GM18909 (cell line): ENCODE results near the gene RREB1.

Experiments
- ATAC-seq: cut with Tn5 transposase; IDR thresholded peaks from one replicate; pipeline ENCODE4 v1.9.1; 2021; ENCODE audit warnings: mild to moderate bottlenecking; ENCODE audit not compliant: unreplicated experiment, poor library complexity

RREB1 gene

DNA sequence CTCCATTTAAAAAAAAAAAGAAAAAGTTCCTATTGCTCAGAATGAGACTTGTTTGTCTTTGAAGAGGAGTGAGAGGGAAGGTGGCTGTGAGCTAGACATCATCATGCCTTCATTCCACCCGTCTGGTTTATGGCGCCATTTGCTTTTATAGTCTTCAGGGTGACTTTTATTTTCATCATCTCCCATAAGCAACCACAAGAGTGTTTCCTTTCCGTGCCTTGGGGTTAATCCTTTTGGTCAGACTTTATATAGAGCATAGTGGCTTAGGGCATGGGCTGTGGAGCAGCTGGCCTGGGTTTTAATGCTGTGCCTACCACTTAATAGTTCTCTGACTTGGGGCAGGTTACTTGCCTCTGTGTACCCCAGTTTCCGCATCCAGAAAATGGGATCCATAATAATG, 77.8 kb downstream of the RREB1 start:
- ATAC-seq: no peak

DNA sequence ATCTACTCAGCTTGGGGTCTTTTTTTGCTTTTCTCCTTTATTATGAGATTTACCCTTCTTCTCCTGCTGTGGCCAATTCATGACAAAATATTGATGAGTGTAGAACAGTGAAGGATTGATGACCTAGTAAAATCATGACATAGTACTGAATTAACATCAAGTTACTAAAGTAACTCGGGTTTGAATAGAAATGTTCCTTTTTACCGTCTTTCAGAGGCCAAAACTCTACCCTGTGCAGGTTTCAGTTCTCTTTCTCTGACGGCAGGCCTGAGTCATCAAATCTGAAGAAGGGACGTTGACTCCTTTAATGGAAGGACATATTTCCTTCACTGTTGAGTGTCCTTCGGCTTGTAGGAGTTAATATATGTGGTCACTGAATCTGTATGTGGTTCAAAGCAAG, 80.7 kb downstream of the RREB1 start:
- ATAC-seq: peak; percentile 97

DNA sequence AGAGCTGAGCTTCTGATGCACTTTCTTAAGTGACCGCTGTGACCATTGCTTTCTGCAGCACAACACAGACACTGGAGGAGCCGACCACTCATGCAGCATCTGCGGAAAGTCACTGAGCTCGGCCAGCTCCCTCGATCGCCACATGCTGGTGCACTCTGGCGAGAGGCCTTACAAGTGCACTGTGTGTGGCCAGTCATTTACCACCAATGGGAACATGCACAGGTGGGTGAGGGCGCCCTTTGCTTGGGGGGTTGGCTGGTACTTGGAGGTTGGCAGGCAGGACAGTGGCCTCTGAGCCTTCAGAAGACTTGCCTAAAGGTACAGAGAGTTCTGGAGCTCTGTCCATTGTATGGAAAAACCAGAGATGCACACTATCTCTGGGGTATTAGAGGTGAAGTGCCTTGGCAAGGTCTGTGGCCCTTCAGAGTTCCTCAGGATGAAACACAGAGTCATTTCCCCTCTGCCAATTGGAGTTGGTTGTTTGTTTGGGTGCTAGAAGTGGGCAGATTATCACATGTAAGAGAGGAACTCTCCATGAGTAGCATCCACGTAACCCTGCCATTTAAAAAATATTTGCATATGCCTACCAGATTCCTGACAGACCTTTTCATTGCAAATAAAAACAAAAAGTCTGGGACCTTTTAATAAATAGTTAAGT, 81.5 kb downstream of the RREB1 start:
- ATAC-seq: no peak

DNA sequence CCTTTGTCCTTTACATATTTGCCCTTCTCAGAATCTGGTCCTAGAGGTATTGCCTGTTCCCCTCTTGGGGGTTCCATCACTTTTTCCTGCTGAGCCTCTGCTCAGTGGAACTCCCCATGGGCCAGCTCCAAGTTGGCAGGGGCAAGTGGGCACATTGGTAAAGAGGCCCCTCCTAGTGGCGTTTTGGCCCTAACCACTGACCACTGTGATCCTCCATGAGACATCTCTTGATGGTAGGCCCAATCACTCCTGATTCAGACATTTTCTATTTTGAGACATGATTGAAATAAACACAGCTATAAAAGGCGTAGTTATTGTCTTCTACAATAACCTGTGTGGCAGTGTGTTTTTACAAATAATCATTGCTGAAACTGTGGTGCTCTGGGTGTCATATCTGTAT, 83.0 kb downstream of the RREB1 start:
- no peak for ATAC-seq

DNA sequence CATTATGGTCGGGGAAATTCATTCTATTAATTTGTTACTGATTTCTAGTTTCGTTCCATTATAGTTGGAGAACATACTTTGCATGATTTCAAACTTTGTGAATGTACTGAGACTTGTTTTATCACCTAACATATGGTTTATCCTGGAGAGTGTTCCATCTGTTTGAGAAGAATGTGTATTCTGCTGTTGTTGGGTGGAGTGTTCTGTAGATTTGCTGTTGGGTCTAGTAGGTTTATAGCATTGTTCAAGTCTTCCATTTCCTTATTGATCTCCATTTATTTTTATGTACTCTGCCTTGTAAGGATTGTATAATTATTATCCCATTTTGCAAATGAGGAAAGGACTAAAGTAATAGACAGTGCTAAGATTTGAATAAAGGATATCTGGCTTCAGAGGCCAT, 85.4 kb downstream of the RREB1 start:
- no peak for ATAC-seq

DNA sequence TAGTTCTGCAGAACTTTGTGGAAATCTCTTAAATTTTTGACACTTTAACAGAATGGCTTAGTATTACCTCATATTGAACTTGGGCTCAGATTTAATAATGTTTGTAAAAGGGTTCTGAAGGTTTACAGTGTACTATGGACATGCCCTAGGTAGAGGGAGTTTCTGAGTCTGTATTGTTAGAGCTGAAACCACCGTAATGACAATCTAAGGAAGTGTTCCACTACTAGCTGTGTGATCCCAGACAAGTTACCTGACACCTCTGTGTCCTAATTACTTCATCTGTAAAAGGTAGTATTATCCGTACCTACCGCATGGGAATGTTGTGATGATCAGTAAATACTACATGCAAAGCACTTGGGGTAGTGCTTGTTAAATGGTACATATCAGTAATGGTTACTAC, 86.9 kb downstream of the RREB1 start:
- no peak for ATAC-seq

DNA sequence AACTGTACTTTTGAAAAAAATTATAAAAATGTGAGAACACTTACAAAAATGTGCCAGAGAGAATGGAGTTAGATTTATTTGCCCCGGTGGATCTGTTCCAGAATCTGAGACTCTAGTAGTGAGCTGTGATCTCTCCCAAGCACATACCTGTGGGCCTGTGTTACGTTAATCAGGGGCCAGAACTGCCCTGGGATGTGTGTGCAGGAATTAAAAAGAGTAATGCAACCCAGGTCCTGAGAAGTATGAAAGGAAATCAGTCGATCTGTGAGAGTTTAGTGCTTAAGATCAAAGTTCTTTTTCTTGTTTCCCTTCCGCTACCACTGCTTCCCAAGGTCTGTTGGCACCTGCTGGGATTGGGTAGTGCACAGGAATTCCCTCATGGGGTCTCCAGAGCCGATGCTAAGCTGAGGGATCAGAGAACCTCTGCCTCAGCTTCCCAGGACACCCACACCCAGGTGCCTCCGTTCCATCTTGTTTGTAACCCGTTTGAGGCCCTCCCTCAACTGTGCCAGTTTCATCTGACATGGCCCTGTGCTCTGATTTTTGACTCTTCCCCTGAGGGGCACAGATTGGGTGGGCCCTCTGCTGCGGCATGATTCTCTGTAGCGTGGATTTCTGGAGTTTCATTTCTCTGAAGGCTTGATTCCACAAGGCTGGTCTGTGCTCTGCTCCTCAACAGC, 87.7 kb downstream of the RREB1 start:
- ATAC-seq: no peak

DNA sequence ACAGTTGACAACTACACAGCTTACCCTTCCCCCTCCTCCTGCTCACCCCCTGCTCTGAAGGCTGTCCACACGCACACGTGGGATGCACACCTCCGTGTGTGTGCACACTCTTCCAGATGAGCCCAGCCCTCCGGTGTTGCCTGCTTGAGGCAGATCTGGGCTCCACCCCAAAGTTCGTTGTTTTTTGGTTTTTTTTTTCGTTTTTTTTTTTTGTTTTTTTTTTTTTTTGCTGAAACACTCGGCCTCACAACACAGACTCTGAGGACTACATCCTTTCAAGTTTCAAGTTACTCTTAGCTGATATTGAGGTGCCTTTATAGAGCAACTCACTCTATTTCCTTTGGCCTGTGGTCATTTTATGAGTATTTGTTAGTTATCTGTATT, 88.2 kb downstream of the RREB1 start:
- ATAC-seq: no peak

DNA sequence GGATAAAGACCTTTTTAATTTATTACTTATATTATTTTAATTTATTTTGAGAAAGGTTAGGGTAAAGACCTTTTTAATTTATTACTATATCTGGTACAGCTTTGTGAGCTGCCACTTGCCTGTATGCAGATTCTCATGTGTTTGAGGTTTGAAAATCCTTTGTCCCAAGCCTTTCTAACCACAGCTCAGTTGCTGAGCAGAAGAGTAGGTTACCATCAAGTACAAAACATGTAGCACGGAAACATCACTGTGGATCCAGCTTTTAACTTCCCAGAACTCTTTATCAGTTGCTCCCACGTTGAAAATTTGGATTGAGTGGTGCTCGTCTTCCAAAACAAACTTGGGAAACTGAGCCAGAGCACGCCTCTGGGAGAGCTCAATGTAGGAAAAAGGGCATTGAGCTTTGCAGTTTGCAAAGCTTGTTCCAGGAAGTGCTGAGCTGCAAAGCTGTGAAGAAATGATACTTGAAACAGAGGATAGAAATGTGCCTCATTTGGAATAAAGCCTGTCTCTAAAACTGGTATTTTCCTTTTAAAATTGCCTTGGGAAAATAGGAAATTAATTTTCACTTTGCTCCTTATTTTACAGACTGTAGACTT, 89.0 kb downstream of the RREB1 start:
- ATAC-seq: no peak

DNA sequence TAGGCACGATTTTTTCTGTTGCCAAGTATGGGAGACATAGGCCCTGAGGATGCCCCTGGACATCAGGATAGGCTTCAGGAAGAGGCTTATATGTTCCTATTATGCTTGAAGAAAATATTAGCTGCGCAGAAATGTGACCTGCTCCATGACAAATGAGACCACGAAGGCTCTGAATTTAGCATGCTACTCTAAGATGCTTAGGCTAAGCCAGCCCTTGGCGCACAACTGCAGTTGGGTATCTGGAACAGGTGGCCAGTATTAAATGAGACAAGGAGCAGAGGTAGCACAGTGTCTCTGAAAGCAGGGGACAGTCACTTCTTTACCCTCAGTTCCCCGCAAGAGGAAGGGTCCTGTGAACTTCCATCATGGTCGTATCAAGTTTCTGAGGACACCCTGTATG, 90.0 kb downstream of the RREB1 start:
- ATAC-seq: no peak

DNA sequence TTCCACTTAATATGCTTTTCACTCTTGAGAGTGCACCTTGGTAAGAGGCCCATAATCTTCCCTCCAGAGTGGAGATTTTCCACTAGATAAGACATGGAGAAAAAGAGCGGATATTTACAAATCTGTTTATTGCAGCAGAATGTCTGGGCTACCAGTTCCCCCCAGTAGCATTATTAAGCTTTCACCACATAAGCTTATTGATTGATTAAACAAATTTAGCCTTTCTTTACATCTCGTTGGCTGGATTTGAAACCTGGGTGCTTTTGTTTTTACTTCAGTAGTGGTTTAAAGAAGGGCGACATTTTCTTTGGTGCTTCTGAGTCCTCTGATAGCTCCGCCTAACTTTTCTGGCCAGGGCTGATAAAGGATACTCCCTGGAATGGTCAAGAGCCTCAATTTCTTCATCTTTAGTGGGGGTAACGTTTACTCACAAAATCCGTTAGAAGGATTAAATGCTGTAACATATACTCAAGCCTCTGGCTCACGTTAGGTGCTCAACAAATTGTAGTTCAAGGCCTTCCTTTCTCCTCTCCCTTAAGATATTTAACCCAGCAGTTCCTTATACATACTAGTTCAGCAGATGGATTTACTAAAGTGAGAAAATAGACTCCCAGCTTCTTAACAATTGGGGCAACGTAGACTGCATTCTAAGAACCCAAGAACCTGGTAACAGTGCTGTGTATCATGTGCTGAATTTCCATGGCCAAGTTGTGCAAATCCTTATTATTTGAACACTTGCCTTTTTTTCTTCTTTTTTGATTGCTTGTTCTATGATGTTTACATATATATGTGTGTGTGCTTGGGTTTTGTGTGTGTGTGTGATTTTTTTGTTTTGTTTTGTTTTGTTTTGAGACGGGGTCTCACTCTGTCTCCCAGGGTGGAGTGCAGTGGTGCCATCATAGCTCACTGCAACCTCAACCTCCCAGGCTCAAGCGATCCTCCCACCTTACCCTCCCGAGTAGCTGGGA, 91.4 kb downstream of the RREB1 start:
- ATAC-seq: no peak

DNA sequence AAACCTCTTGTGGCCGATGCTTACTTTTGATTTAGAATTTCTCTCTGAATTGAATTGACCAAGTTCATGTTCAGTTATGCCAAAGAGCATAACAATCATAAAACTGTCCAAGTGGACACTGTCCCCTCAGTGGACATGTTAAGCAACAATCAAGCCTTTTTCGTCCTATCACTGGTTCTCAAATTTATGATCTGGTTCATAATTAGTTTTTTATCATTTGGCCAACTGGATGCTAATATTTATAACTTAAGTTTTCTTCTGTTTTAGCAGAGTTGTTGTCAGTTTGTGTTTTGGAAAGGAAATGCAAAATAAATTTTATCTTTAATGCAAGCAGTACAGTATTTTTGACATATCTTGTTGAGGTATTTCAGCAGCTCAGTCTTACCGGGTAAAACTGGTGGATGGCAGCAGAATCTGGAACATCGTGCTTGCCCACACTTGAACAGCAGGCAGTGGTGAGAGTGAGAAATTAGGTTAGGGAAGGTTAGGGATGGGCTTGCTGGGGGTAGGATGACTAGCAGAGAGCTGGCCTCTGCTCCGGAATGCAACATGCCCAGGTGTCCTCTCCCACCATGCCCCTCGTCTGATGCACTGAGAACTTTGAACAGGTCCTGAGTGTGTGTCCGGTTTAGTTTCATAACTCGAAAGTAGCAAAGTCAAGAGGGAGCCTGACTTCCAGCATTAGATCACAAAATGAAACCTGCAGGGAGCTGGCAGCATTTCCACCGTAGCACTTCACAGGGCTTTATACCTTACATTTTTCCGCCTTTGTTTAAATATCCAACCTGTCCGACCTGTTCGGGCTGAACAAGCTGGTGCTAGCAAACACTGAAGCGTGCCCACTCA, 93.1 kb downstream of the RREB1 start:
- no peak for ATAC-seq

DNA sequence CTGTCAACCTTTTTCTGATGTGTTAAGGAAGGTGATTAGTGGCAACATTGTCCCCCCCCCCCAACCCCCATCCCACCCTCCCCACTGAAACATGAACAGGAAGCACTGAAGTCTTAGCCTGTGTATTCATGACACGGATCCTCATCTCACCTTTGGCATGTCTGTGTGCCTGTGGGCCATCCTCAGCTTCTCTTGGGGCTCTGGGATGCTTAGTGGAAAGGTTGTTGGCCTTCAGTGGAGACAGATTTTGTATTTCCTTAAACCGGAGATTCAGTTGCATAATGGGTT, 93.6 kb downstream of the RREB1 start:
- ATAC-seq: no peak

DNA sequence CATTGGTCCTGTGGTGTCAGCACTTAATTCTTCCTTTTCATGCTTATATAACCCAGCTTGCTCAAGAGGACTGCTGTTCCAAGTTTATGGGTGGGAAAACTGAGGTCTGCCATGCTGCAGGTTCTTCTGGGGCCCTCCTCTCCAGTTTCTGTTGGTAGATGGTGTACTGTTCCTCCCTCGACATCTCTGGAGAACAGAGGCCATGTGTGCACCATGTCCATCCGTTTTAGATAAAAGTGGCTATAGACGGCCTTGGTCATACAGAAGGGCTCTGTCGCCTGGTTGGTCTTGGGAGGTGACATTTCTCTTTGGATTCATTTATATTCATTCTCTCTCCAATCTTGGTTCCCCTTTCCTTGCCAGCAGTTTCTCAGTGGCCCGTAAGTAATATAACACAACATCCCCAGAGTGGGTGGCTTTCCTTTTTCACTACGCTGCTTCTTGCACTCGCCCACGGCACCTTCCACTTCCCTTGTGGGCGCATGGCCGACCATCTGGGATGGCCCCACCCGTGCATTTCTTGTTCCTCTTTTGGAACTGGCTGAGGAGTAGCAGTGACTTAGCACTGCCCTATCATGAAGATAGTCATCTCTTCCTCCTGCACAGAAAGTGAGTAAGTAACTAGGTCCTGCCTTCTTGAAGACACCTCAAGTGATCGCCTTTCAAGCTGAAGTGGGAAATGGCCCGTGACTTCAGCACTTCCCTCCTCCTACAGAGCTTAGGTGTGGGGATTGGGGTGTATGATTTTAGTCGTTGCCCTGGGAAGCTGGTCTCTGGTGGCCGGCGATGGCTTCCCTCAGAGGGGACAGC, 94.2 kb downstream of the RREB1 start:
- peak; percentile 92 for ATAC-seq

DNA sequence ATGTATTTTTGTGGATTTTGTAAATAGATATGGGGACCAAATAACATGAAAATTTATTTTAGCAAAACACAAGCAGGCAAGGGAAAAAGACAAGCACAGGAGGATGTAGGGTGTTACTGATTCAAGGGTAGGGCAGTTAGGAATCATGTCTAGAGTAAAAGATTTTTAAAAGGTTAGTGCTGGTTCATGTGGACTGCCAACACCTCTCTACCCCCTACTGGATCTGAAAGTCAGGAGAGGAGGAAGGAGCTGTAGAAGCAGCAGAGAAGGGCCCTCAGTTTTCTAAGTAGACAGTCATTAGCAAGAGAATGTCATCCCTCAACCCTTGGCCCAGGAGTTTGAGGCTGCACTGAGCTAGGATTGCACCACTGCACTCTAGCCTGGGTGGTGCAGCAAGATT, 95.2 kb downstream of the RREB1 start:
- no peak for ATAC-seq

DNA sequence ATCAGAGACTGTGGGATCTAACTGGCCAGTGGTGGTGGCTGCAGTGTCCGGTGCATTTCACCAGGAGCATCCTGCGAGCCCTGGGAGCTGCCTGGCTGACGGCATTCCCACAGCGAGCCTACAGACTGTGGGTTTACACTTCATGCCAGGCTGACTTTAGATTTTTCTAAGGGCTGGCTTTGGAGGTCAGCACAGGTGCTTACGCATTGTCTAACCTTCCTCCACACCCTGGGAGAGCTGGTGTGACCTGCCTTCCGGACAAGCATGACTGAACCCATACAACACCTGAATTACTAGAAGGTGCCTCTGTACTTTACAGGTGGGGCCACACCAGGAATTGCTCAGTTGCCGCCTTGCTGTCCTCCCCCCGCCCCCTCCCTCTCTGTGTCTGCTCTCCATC, 96.2 kb downstream of the RREB1 start:
- ATAC-seq: no peak

DNA sequence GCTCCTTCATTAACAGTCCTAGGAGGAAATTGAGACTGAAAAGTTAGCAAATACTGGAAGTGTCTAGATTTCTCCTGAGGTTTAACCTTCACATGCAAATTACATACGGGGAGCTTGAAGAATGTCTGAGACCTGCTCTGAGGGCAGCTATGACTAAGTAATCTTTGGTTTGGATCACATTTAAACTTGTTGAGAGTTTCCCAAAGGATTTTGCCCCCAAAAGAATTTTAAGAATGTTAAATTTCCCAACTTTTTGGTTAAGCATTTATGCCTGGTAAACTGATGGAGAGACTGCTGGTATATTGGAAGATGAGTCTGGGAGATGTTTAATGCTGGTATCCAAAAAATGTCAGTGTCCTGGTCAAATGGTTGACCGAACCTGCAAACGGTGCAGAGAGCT, 97.0 kb downstream of the RREB1 start:
- ATAC-seq: no peak

DNA sequence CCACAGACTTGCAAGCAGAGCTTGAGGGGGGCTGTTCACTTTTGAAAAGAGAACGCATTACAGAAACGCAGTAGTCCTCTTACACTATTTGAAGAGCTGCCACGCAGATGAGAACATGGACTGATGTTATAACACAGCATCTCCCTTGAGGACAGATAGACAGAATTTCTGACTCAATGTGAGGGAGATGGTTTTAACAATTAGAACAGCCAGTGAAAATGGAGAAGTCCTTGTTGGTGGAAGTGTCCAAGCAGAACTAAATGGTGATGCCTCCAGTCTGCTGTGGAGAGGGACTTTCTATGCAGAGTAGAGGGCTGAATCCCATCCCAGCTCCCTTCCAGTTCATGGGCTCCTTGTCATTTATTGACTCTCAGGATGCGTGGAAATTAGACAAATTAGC, 100.0 kb downstream of the RREB1 start:
- ATAC-seq: no peak

DNA sequence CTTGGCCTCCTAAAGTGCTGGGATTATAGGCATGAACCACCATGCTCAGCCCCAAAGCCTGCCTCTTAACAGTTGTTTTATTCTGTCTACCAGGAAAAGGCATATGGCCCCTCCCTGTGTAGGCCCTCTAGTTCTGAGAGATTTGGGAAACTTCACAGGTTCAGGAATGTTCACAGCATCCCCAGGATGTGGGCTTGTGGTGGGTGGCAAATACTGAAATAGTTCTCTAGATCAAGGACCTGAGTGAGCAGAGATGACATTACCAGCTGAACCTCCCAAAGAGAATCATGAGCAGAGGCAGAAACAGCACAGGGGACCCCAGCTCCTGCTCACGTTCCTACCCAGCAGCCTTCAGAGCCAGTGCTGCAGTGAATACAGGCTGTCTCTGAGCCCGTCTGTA, 105.7 kb downstream of the RREB1 start:
- ATAC-seq: no peak
